Endothelial cell of umbilical vein (primary cell): Measurements from ENCODE around the gene GATD1.

Experiments used
- CTCF ChIP-seq, 2 donors: IDR thresholded peaks; 1 replicate in 1 of 2; 2 replicates in 1 of 2; pipeline ENCODE4 v1.5.1; 2011; ENCODE audit warnings: low read length in 2 of 2, mild to moderate bottlenecking in 2 of 2, moderate library complexity in 2 of 2, control low read depth in 1 of 2, inconsistent platforms in 1 of 2, low read depth in 1 of 2; ENCODE audit not compliant: insufficient read depth in 1 of 2; ENCODE audit errors: extremely low read depth in 1 of 2
- EZH2 ChIP-seq: IDR thresholded peaks from 2 replicates; pipeline ENCODE4 v1.6.1; 2012; ENCODE audit warnings: borderline replicate concordance, low read depth, mild to moderate bottlenecking, moderate library complexity, low read length, inconsistent platforms; ENCODE audit not compliant: severe bottlenecking
- FOS ChIP-seq: IDR thresholded peaks from 2 replicates; pipeline ENCODE4 v1.6.1; 2011; ENCODE audit warnings: mild to moderate bottlenecking, low read length, moderate library complexity, borderline replicate concordance; ENCODE audit not compliant: insufficient read depth
- GATA2 ChIP-seq: IDR thresholded peaks from 2 replicates; pipeline ENCODE4 v1.7.0; 2011; ENCODE audit warnings: low read depth, mild to moderate bottlenecking, moderate library complexity, mixed read lengths, low read length; ENCODE audit not compliant: insufficient read length, insufficient read depth
- JUN ChIP-seq: IDR thresholded peaks from 2 replicates; pipeline ENCODE4 v1.6.1; 2011; ENCODE audit warnings: borderline replicate concordance, low read depth; ENCODE audit not compliant: insufficient read length, insufficient read depth
- MAX ChIP-seq: IDR thresholded peaks from 2 replicates; pipeline ENCODE4 v1.6.1; 2011; ENCODE audit not compliant: insufficient read depth, insufficient read length
- MYC ChIP-seq: IDR thresholded peaks from one replicate; pipeline ENCODE4 v1.6.1; 2011; ENCODE audit warnings: mild to moderate bottlenecking, low read depth, low read length
- POLR2A ChIP-seq: IDR thresholded peaks from 2 replicates; pipeline ENCODE4 v1.6.1; 2012; ENCODE audit warnings: low read depth, mild to moderate bottlenecking, control low read depth, low read length
- POLR2AphosphoS5 ChIP-seq: IDR thresholded peaks from 2 replicates; pipeline ENCODE4 v1.6.1; 2012; ENCODE audit warnings: low read depth, mild to moderate bottlenecking, control low read depth, low read length, moderate library complexity; ENCODE audit not compliant: insufficient read depth

GRCh38 chr11:779955-780532 is 2.8 kb upstream of the GATD1 start:
- TF ChIP-seq CTCF (IDR thresholded peaks at IDR 0.05; ENCODE audit: extremely low read depth in 1 of 2, insufficient read depth in 1 of 2, low read depth in 1 of 2, low read length in 2 of 2) = no peak
- no peak for TF ChIP-seq POLR2A
- no peak for TF ChIP-seq EZH2
- no peak for TF ChIP-seq JUN
- TF ChIP-seq POLR2AphosphoS5 = no peak
- no peak for TF ChIP-seq MYC
- no peak for TF ChIP-seq MAX
- TF ChIP-seq FOS = no peak
- no peak for TF ChIP-seq GATA2
